GM10847 (cell line): ENCODE results near the gene SMAGP.

Experiments used
- POLR2A ChIP-seq: IDR thresholded peaks from 2 replicates; pipeline ENCODE4 v1.6.1; 2011; ENCODE audit not compliant: insufficient read length; ENCODE audit errors: extremely low read depth

Gene SMAGP

DNA sequence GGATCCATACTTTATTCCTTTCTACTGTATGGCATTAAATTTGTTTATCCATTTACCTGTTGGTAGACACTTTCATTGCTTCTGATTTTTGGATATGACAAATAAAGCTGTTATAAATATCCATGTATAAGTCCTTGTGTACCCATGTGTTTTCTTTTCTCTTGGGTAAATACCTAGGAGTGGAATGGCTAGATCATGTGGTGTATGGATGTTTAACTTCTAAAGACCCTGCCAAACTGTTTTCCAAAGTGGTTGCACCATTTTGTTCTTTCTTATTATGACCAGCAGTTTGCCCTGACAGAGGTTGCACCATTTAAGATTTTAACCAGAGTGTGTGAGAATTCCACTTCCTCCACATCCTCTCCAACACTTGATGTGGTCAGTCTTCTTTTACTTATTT, 37.6 kb downstream of the SMAGP start:
- no peak for TF ChIP-seq POLR2A

DNA sequence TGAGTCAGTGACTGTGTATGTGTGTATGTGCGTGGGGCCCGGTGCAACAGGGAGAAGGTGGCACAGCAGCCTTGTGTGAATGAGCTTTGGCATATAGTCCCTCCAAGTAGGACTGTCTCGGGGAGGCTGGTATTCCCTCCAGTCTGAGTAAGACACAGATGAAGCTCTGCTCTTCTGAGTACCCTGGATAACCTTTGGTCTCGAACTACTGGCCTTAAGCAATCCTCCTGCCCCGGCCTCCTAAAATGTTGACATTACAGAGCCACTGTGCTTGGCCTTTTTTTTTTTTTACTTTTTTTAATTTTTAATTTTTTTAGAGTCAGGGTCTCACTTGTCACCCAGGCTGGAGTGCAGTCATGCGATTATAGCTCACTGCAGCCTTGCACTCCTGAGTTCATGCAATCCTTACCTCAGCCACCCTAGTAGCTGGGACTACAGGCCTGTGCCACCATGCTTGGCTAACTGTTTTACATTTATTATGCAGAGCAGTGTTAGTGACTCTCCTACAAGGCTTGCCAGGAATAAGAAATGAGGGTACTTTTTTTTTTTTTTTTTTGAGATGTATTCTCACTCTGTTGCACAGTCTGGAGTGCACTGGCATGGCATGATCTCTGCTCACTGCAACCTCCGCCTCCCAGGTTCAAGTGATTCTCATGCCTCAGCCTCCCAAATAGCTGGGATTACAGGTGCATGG, 41.0 kb downstream of the SMAGP start:
- no peak for TF ChIP-seq POLR2A

DNA sequence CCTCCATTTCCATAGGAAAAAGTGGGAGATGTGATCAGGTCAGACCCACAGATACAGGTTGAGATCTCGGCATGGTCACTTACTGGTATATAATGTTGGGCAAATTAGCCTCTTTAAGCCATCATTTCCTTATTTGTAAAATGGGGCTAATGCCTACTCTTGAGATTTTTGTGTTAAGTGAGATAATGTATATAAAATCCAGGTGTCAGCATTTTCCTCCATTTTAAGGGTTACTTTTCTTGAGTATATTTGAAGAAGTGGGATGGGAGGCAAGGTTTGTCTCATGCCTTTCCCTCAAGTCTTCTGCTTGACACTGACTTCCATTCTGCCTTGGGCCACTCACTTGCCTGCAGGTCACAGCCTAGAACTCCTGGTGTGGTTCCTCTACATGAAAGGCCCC, 42.3 kb downstream of the SMAGP start:
- no peak for TF ChIP-seq POLR2A

DNA sequence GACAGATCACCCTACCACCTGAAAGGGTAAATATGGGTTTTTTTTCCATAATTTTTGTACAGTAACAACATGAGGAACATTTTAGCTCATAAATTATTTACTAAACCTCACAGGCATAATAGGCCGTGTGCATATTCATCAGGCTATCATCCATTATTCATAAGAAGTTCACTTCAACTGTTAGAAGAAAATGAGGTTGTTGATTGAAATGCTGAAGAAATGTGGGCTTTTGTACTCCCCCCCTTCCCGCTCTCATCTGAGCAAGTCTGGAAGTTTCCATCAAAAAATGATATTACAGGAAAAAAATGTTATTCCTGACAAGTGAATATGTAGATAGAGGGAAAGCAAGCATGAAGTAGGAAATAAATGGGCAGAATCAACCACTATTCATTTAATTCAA, 44.4 kb downstream of the SMAGP start:
- no peak for TF ChIP-seq POLR2A

DNA sequence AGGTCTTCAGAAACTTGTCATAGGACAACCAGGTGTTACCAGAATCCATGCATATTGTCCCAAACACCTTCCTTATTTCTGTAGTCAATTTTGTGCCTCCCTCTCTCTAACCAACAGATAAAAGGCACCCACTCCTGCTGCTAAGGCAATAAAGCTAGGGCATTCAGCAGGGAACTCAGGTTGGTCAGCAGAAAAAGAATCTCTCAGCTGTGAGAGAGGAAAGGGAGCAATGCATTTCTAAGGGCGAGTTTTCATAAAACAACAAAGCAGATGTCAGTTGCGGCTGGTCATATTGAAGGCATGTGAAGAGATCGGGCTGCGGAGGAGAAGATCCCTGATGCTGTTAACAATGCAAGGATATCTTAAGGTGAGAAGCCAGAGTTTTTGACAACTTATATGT, 45.0 kb downstream of the SMAGP start:
- no peak for TF ChIP-seq POLR2A

DNA sequence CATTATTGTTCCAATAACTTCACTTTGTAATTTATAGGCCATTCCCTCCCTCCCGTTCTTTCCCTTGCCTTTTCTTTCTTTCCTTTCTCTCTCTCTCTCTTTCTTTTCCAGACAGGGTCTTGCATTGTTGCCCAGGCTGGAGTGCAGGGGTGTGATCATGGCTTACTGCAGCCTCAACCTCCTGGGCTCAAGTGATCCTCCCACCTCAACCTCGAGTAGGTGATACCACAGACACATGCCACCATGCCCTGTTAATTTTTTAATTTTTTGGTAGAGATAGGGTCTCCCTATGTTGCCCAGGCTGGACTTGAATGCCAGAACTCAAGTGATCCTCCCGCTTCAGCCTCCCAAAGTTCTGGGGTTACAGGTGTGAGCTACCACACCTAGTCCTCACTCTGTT, 45.6 kb downstream of the SMAGP start:
- TF ChIP-seq POLR2A: no peak

DNA sequence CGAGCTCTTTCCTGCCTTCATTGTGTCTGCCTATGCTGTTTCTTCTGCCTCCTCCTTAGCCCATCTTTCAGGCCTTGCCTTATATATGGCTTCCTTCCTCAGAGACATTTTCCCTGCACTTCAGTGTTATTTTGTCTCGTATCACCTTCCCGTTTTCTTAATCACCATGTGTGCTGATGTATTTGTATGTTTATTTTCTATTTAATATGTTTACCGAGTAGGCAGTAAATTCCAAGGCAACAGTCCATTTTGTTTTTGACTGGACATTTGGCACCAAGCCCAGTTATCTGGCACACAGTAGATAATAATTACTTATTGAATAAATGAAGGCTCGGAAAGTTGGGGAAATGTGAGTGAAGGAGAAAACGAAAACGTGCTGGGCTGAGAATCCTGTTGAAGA, 47.8 kb downstream of the SMAGP start:
- no peak for TF ChIP-seq POLR2A

DNA sequence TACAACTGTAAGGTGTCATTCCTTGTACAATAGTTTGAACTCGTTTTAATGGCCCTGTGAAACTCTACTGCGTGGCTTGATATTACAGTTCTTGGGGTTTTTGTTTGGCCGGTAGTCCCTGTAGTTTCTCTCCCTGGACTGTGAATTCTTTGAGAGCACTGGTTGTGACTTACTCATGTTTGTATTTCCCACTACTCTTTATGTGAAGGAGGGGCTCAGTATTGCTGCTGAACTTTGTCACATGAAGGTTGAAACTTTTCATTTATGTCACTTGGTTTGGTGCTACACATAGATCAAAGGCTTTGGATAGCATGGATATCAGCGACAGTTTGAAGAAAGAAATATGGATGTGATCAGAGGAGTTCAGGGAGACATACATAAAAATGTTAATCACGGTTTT, 50.9 kb downstream of the SMAGP start:
- no peak for TF ChIP-seq POLR2A

DNA sequence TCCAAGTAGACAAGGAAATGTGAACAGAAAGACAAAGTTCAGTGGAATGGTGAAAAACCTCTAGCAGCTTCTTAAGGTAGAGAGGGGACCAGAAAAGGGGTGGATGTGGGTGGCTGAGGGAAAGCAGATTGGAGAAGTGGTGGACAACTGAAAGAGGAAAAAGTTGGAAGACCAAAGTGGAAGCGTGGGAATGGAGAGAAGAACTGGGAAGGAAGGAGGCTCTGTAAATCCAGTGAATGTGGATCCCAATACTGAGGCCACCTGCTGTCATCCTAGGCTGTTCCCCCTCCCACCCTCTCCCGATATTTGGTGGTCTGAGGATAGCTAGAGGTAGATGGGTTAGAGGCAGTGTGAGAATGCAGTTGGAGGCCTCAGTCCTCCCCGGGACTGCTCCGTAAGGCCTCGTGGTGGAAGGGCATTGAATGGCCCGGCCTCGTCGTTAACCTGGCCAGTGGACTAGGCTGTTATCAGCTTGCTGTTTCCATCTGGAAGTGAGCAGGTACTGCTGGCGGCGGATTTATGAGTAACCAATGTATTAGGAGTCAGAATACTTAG, 51.5 kb downstream of the SMAGP start:
- no peak for TF ChIP-seq POLR2A

DNA sequence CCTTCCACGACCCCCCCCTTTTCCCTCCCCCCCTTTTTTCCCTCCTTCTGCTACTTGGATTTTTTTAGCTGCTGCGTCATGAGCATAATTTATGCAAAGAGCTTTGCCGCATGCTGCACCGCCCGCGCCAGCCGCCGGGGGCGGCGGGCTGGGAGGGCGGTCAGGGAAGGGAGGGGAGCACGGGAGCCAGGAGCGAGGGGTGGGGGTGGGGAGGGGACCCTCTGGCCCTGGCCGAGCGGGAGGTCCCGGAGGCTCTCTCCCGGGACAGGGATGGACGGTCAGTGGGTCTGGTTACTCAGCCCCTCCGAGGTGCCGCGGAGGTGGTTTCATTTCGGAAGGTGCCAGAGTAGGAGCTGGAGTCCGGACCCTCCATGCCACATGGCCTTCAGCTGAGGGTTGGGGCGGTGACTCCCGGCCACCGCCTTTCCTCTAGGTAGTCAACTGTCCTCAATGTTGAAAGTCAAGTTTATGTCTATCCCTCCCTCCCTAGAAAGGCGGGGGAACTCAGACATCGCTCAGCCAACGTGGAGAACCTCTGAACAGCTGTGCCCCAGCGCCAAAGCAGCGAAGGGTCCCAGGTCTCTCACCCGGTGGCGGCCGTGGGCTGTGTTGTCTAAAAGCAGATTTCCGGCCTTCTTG, 52.1 kb downstream of the SMAGP start, which contains the start of gene POU6F1:
POU6F1 (minus strand) TSS at position 95 of the 639 bp plus-strand sequence. CDS start 11,226 bp downstream, outside the sequence.
- TF ChIP-seq POLR2A: peak; percentile 30

DNA sequence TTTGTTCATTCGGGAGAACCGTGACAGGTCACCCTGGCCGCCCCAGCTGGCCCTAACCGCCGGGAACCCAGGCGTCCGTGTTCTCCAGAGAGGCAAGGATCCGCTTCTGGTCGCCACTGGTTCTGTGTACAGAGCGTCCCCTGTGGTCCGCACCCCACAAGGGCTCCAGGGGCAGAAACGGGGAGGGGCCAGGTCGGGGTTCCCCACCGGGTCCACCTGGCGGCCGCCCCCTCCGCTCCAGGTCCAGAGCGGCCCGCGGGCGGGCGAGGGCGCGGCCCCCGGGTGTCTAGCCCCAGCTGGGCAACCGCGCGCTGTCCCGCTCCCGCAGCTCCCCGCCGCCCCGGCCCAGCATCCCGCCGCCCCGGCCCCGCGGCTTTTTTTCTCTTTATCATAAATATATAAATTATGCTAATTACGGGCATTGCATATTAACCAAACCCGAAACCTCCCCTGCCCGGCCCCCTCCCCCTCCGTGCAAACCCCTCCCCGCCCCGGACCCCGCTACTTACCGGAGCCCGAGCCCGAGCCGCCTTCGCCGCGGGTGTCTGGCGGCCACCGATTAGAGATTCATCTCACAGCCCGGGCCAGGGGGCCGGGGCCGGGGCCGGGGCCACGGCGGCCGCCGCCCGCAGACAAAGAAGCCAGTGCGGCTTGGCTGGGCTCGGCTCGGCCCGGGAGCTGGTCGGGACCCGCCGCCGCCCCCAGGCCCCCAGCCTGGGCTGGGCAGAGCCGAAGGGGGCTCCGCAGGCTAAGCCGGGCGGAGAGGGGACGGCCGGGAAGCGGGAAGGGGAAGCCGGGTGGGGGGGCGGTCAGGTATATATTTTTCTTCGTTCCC, 52.9 kb downstream of the SMAGP start:
- no peak for TF ChIP-seq POLR2A

DNA sequence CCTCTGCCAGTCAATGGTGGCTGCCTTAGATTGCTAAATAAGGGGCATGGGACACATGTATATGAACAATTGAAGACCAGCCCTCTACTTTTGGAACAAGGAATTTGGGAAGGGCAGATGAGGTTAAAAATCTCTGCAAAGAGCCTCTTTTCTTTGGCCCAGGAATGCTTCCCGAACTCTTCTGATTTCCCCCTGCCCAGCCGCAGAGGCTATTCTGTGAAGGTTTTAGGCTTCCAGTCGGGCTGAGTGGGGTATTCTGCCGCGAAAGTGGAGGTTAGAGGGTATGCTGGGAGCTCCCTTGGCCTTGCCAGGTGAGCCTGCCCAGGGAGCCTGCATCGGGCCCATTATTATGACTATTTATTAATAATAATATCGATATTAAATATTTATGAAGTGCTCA, 53.6 kb downstream of the SMAGP start:
- no peak for TF ChIP-seq POLR2A

DNA sequence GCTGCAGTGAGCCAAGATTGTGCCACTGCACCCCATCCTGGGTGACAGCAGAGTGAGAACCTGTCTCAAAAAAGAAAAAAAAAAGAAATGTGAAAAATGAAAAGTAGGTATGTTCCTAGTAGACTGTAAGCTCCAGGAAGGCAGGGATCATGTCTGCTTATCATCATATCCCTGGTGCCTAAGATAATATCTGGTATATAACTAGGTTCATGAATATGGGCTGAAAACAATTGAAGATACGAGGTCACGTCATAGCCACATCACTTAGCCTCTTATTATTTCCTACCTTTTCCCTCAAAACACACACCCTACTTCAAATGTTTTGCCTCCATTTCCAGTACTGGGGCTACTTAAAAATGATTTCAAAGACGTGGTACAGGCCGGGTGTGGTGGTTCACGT, 55.3 kb downstream of the SMAGP start:
- no peak for TF ChIP-seq POLR2A

DNA sequence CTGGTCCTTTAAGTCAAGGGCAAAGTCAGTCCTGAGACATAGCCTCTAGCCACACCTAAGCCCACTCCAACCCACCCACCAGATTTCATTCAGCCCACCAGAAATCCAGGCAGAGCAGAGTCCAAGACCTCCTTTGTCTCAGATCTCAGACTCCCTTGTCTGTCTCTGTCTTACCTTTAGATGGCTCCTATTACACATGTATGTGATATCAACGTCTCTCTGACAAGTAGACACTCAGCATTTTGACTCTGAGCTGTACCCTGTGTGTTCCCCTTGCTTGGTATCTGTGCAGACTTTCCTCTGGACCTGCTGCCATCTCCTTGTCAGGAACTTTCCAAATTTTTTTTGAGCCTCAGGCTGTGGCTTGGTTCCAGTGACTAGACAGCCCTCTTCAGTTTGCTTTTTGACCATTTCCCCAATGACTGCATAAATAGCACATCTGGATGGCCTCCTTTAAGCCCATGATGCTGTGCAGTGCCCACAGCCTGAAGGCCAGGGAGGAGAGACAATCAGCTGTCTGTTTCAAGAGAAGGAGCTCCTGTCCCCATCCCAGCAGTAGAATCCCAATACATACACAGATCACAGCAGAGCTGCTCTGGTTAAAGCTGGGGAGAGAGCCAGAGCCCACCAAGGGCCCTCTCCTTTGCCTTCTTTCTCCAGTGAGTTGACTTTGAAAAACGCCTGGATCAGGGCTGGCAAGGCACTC, 59.4 kb downstream of the SMAGP start:
- no peak for TF ChIP-seq POLR2A

DNA sequence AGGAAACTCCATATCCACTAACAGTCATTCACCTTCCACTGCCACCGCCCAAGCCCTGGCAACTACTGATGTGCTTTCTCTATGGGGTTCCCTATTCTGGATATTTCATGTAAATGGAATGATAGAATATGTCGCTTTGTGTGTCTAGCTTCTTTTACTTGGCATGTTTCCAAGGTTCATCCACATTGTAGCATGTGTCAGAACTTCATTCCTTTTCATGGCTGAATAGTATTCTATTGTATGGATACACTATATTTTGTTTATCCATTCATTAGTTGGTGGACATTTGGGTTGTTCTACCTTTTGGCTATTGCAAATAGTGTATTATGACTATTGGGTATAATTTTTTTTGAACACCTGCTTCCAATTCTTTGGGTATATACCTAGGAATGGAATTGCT, 61.0 kb downstream of the SMAGP start:
- TF ChIP-seq POLR2A: no peak
